Esophagus (tissue), 2 donors: ENCODE measurements around the gene NFKBIB. TPM values are rescaled to one million over a fixed set of nuclear protein-coding genes. Genes with fewer than 3 reads are reported as not detected.

Experiments used
- H3K27ac ChIP-seq, 2 donors: one replicate each; pipeline ENCODE4 v1.5.1; 2013; ENCODE audit warnings: low read depth in 2 of 2, mild to moderate bottlenecking in 2 of 2, inconsistent platforms in 1 of 2, low read length in 1 of 2, moderate library complexity in 1 of 2
- H3K27me3 ChIP-seq, 2 donors: one replicate each; pipeline ENCODE4 v1.6.1; 2013; ENCODE audit warnings: low read length in 2 of 2, control low read depth in 1 of 2, mild to moderate bottlenecking in 1 of 2; ENCODE audit not compliant: insufficient read depth in 2 of 2, control insufficient read depth in 1 of 2
- H3K36me3 ChIP-seq, 2 donors: one replicate each; pipeline ENCODE4 v1.6.1; 2013; ENCODE audit warnings: low read length in 1 of 2; ENCODE audit not compliant: control insufficient read depth in 2 of 2, insufficient read depth in 2 of 2
- H3K4me1 ChIP-seq, 2 donors: one replicate each; pipeline ENCODE4 v1.6.1; 2013; ENCODE audit warnings: low read length in 1 of 2; ENCODE audit not compliant: control insufficient read depth in 2 of 2, insufficient read depth in 2 of 2
- H3K4me3 ChIP-seq, 2 donors: one replicate each; pipeline ENCODE4 v1.5.1; 2013; ENCODE audit warnings: low read length in 2 of 2, mild to moderate bottlenecking in 2 of 2, low read depth in 1 of 2, moderate library complexity in 1 of 2
- H3K9me3 ChIP-seq, 2 donors: one replicate each; pipeline ENCODE4 v1.6.1; 2013; ENCODE audit warnings: mild to moderate bottlenecking in 2 of 2, low read depth in 1 of 2, low read length in 1 of 2, moderate library complexity in 1 of 2; ENCODE audit not compliant: control insufficient read depth in 2 of 2, insufficient read depth in 1 of 2
- WGBS, 2 donors: extraction: QIAGEN DNeasy Blood & Tissue Kit; methylation state at CpG; one replicate each; pipeline ENCODE4 v1.1.7; 2013; 5-methylcytosine and 5-hydroxymethylcytosine counted together
- polyA plus RNA-seq, 2 donors: library from polyadenylated mRNA; stranded (reverse); fragments of 200-250 nt; gene quantifications; one replicate each; pipeline ENCODE4 v1.2.3, GENCODE V29; 2013
- donor health status: healthy with polysubstance abuse.
- donor health status: Bipolar disorder and iron deficiency.

Gene NFKBIB
- polyA plus RNA-seq, 2 donors = 34.3 to 44.0 TPM

GRCh38 chr19:38951187-38951586 is 51.4 kb downstream of the NFKBIB start:
- H3K9me3 ChIP-seq = no peaks in the 10 kb centered on the region
- 64 to 78% methylated on average over 3 of the region's 3 CpGs for WGBS, 2 donors
- no peaks in the 10 kb centered on the region for H3K36me3 ChIP-seq
- peaks cover 3 to 6% of the 10 kb centered on the region in 2 donors for H3K4me1 ChIP-seq
- H3K27me3 ChIP-seq = no peaks in the 10 kb centered on the region
- H3K4me3 ChIP-seq = no peak overlapping the region
- H3K27ac ChIP-seq = no peak overlapping the region

- Histone ChIP-seq H3K27me3 (no peaks in the 10 kb centered on the region), H3K4me1 (peaks cover 3 to 6% of the 10 kb centered on the region in 2 donors), H3K36me3 (no peaks in the 10 kb centered on the region), H3K27ac (no peak overlapping the region), H3K4me3 (no peak overlapping the region), H3K9me3 (no peaks in the 10 kb centered on the region)
- WGBS, 2 donors = 65 to 74% methylated on average over 13 of the region's 13 CpGs
Observed at GRCh38 chr19:38952395-38953165, 52.8 kb downstream of the NFKBIB start.

- Histone ChIP-seq H3K9me3 (no peaks in the 10 kb centered on the region), H3K4me1 (peaks cover 3 to 6% of the 10 kb centered on the region in 2 donors), H3K4me3 (no peak overlapping the region), H3K27me3 (no peaks in the 10 kb centered on the region), H3K27ac (no peak overlapping the region), H3K36me3 (no peaks in the 10 kb centered on the region)
- 71 to 81% methylated on average over 4 of the region's 4 CpGs for WGBS, 2 donors
Observed at GRCh38 chr19:38953677-38954076, 53.9 kb downstream of the NFKBIB start.

GRCh38 chr19:38956264-38956663 is 56.5 kb downstream of the NFKBIB start:
- 87 to 93% methylated on average over 2 of the region's 2 CpGs for WGBS, 2 donors
- Histone ChIP-seq H3K27ac (no peak overlapping the region), H3K4me3 (no peak overlapping the region), H3K9me3 (no peaks in the 10 kb centered on the region), H3K4me1 (no peaks in the 10 kb centered on the region), H3K36me3 (no peaks in the 10 kb centered on the region), H3K27me3 (no peaks in the 10 kb centered on the region)

GRCh38 chr19:38958301-38958700 is 58.5 kb downstream of the NFKBIB start:
- H3K27ac ChIP-seq = no peak overlapping the region
- no peaks in the 10 kb centered on the region for H3K27me3 ChIP-seq
- no peak overlapping the region for H3K4me3 ChIP-seq
- 84 to 94% methylated on average over 2 of the region's 2 CpGs for WGBS, 2 donors
- no peaks in the 10 kb centered on the region for H3K36me3 ChIP-seq
- H3K4me1 ChIP-seq = peaks cover 0 to 3% of the 10 kb centered on the region in 2 donors
- no peaks in the 10 kb centered on the region for H3K9me3 ChIP-seq

Other genes with a start within 250 kb of the NFKBIB start
- 10 to 100 TPM in 1 of 2 donors, 1 to 10 TPM in 1; 4.1 to 12.3 TPM for gene CAPN12, start 155.5 kb upstream of the NFKBIB start, polyA plus RNA-seq
- 1,000 to 10,000 TPM in 1 of 2 donors, 100 to 1,000 TPM in 1; 405 to 2,874 TPM for gene LGALS7, start 126.5 kb upstream of the NFKBIB start, polyA plus RNA-seq
- 1,000 to 10,000 TPM; 3,260 to 6,105 TPM for gene LGALS7B, start 110.8 kb upstream of the NFKBIB start, polyA plus RNA-seq
- 1 to 10 TPM in 1 of 2 donors, under 1 TPM in 1; 0.66 to 2.3 TPM for gene LGALS4, start 87.0 kb upstream of the NFKBIB start, polyA plus RNA-seq
- 100 to 1,000 TPM; 108 to 215 TPM for gene ECH1, start 68.2 kb upstream of the NFKBIB start, polyA plus RNA-seq
- gene HNRNPL, start 50.0 kb upstream of the NFKBIB start, polyA plus RNA-seq = 100 to 1,000 TPM; 134 to 150 TPM
- gene RINL, start 21.7 kb upstream of the NFKBIB start, polyA plus RNA-seq = 10 to 100 TPM in 1 of 2 donors, 1 to 10 TPM in 1; 8.4 to 20.5 TPM
- gene SIRT2, start 351 bp upstream of the NFKBIB start, polyA plus RNA-seq = 10 to 100 TPM; 29.5 to 36.1 TPM
- 1 to 10 TPM; 1.7 to 5.3 TPM for gene CCER2, start 12.2 kb downstream of the NFKBIB start, polyA plus RNA-seq
- gene SARS2, start 30.8 kb downstream of the NFKBIB start, polyA plus RNA-seq = 10 to 100 TPM; 27.4 to 43.9 TPM
- 10 to 100 TPM; 15.0 to 54.4 TPM for gene MRPS12, start 31.0 kb downstream of the NFKBIB start, polyA plus RNA-seq
- gene FBXO17, start 75.8 kb downstream of the NFKBIB start, polyA plus RNA-seq = 1 to 10 TPM; 5.4 to 6.1 TPM
- 10 to 100 TPM; 10.4 to 20.1 TPM for gene FBXO27, start 132.6 kb downstream of the NFKBIB start, polyA plus RNA-seq
- gene ACP7, start 184.4 kb downstream of the NFKBIB start, polyA plus RNA-seq = 1 to 10 TPM in 1 of 2 donors, under 1 TPM in 1; 0.32 to 1.6 TPM
- 10 to 100 TPM; 39.8 to 43.1 TPM for gene PAK4, start 225.8 kb downstream of the NFKBIB start, polyA plus RNA-seq